HFF-Myc (cell line): ENCODE results near the gene OR2V2.

ENCODE experiments used
- DNase-seq: peaks from one replicate; pipeline ENCODE4 v3.0.0-alpha.2; 2011; ENCODE audit warnings: low read depth; ENCODE audit errors: extremely low read depth
- H3K4me3 ChIP-seq: replicated peaks from 2 replicates; pipeline ENCODE4 v1.5.1; 2011; ENCODE audit warnings: low read depth, mild to moderate bottlenecking, control low read depth, low read length
- CTCF ChIP-seq: IDR thresholded peaks from 2 replicates; pipeline ENCODE4 v1.5.1; 2012; ENCODE audit warnings: mild to moderate bottlenecking, low read depth, low read length, control low read depth; ENCODE audit errors: missing control alignments

Gene OR2V2

DNA sequence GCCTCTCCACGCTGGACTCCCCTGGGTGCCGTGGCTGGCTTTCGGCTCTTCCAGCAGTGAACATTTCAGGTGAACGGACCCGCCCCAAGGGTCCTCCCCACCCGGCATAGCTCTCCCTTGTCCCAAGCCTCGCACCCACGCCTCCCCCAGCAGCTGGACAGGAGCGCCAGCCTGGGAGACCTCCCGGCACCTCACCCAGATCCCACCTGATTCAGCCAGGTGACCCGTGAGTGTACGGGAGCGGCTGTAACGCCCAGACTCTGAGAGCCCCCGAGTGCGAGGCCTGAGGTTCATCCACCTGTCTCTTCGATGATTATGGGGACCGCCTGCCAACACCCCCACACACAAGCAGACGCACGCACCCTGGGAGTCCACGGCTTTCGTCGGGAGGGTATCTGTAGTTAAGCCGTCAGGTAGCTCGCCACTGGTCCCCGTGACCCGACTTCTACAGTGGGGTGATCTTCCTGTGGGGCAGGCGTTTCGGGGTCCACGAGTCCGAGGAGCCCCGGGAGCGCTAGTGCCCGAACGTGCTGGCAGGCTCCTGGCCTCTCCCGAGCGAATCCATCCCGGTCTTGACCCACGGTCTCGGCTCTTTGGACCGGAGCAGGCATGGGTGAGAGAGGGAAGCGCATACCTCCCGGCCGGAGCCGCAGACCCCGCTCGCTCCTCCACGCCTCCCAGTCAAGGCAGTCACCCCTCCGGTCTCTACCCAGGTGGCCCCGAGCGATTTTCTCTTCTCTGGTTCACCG is 42.8 kb downstream of the OR2V2 start:
- no peak for DNase-seq
- peak overlapping the region; percentile 67 for H3K4me3 ChIP-seq
- TF ChIP-seq CTCF, result no peak

GRCh38 chr5:181190711-181191525 is 43.5 kb downstream of the OR2V2 start:
- peak overlapping the region; percentile 67 for H3K4me3 ChIP-seq

DNA sequence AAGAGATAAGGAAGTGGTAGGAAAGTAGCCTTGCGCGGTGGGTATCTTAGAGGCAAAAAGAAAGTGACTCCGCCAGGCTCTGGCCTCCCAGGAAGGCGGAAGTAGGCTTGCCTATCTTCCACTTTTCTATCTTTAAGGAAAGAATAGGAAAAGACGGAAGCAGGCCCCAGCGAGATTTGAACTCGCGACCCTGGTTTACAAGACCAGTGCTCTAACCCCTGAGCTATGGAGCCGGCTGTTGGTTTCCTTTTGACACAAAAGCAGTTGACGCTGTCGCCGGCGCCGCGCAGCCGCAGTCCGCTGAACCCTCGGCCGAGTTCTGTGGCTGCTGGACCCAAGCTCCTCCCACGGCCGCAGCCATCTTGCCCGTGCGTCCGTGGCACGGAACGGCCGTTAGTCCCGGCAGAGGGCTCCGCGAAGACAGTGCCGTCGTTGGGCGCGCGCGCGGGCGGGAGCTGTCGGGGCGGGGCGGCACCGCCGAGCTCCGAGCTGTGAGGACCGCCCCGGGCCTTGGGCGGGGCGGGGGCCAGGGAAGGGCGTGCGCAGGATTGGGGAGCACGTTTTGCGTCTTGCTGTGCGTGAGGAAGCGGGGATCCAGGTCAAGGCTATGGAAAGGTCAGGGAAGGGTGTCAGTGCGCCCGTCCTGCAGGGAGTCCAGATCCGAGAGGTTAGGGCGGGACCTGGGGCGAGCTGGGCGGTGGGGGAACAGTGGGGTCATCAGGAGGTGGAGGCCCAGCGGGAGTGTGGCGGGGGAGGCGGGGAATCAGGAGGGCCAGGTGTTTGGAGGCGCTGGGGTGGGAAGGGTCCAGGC is 44.3 kb downstream of the OR2V2 start:
- H3K4me3 ChIP-seq, result peak overlapping the region; percentile 67
- peak; percentile 69 for DNase-seq
- no peak for TF ChIP-seq CTCF

More at GRCh38 chr5:181190711-181191525, 43.5 kb downstream of the OR2V2 start:
- peak; percentile 21 for TF ChIP-seq CTCF
- no peak for DNase-seq

GRCh38 chr5:181192337-181193046 is 45.1 kb downstream of the OR2V2 start:
- DNase-seq, result no peak
- H3K4me3 ChIP-seq, result peak overlapping the region; percentile 67
- TF ChIP-seq CTCF, result no peak

- no peak for TF ChIP-seq CTCF
- DNase-seq, result no peak
- no peak overlapping the region for H3K4me3 ChIP-seq
Measured at GRCh38 chr5:181193656-181194055, 46.3 kb downstream of the OR2V2 start.
